Measurements from ENCODE around the gene LEO1. TPM values are rescaled to one million over a fixed set of nuclear protein-coding genes. Genes with fewer than 3 reads are reported as not detected.

LEO1 gene
- total and polyA plus RNA-seq, 2 experiments from 2014 or later: 28.1 to 36.0 TPM

GRCh38 chr15:51970132-51970817 is 1.3 kb downstream of the LEO1 start:
- H3K4me1 ChIP-seq (ENCODE audit: insufficient read depth): peaks cover 8% of the 10 kb centered on the region
- H3K9me3 ChIP-seq (ENCODE audit: low read depth): no peaks in the 10 kb centered on the region
- H3K9me2 ChIP-seq (ENCODE audit: insufficient read depth): no peaks in the 10 kb centered on the region
- in situ Hi-C loops (cut with MboI): no loop called here
- WGBS, 2 experiments (ENCODE audit: low coverage in 1 of 2, low lambda C conversion rate in 2 of 2, missing lambda C conversion rate in 2 of 2): 49 to 51% methylated on average over 4 of the region's 4 CpGs
- peak overlapping the region; percentile 86 for H3K4me2 ChIP-seq (ENCODE audit: unreplicated experiment)
- 0 out of 2 replicates have a peak, but pooled peaks cover 6% of the 10 kb centered on the region for H4K20me1 ChIP-seq (ENCODE audit: insufficient read depth)
- DNase-seq: peak; percentile 10
- TF ChIP-seq EZH2phosphoT487 (IDR thresholded peaks at IDR 0.05; ENCODE audit: insufficient read depth, low read depth): no peak
- TF ChIP-seq EZH2 (IDR thresholded peaks at IDR 0.05; ENCODE audit: insufficient read depth, poor library complexity, severe bottlenecking): no peak
- H3K79me2 ChIP-seq (ENCODE audit: insufficient read depth): peaks cover 69% of the 10 kb centered on the region
- peak overlapping the region; percentile 97 for H3K4me3 ChIP-seq
- peak overlapping the region; percentile 93 for H3K9ac ChIP-seq
- H3F3A ChIP-seq (ENCODE audit: insufficient read depth): 0 out of 2 replicates have a peak, but pooled peaks cover 7% of the 10 kb centered on the region
- no peaks in the 10 kb centered on the region for H3K27me3 ChIP-seq (replicated peaks; ENCODE audit: insufficient read depth)
- H3K36me3 ChIP-seq (ENCODE audit: low read depth): no peaks in the 10 kb centered on the region
- no peak overlapping the region for H2AFZ ChIP-seq
- peak overlapping the region; percentile 87 for H3K27ac ChIP-seq

- H4K20me1 ChIP-seq (ENCODE audit: insufficient read depth): 0 out of 2 replicates have a peak, but pooled peaks cover 6% of the 10 kb centered on the region
- no peak for TF ChIP-seq EZH2 (IDR thresholded peaks at IDR 0.05; ENCODE audit: insufficient read depth, poor library complexity, severe bottlenecking)
- no peak for TF ChIP-seq EZH2phosphoT487 (IDR thresholded peaks at IDR 0.05; ENCODE audit: insufficient read depth, low read depth)
- H3K4me3 ChIP-seq: peak overlapping the region; percentile 97
- 61 to 70% methylated on average over 3 to 4 of the region's 4 CpGs for WGBS, 2 experiments (ENCODE audit: low coverage in 1 of 2, low lambda C conversion rate in 2 of 2, missing lambda C conversion rate in 2 of 2)
- peaks cover 74% of the 10 kb centered on the region for H3K79me2 ChIP-seq (ENCODE audit: insufficient read depth)
- peak overlapping the region; percentile 86 for H3K4me2 ChIP-seq (ENCODE audit: unreplicated experiment)
- no peaks in the 10 kb centered on the region for H3K9me3 ChIP-seq (ENCODE audit: low read depth)
- H3K27ac ChIP-seq: peak overlapping the region; percentile 87; the same call in 1 of the 2 replicates
- in situ Hi-C loops (cut with MboI): no loop called here
- H3K27me3 ChIP-seq (replicated peaks; ENCODE audit: insufficient read depth): no peaks in the 10 kb centered on the region
- no peaks in the 10 kb centered on the region for H3K36me3 ChIP-seq (ENCODE audit: low read depth)
- DNase-seq: peak; percentile 61
- 0 out of 2 replicates have a peak, but pooled peaks cover 7% of the 10 kb centered on the region for H3F3A ChIP-seq (ENCODE audit: insufficient read depth)
- H2AFZ ChIP-seq: no peak overlapping the region
- H3K4me1 ChIP-seq (ENCODE audit: insufficient read depth): peaks cover 8% of the 10 kb centered on the region
- no peaks in the 10 kb centered on the region for H3K9me2 ChIP-seq (ENCODE audit: insufficient read depth)
- peak overlapping the region; percentile 93 for H3K9ac ChIP-seq
Measured at GRCh38 chr15:51969728-51970127, 1.9 kb downstream of the LEO1 start.

GRCh38 chr15:51967583-51967982 is 4.0 kb downstream of the LEO1 start:
- in situ Hi-C loops (cut with MboI): no loop called here
- H3K4me3 ChIP-seq: no peak overlapping the region
- H3K27ac ChIP-seq: no peak overlapping the region
- H3K4me1 ChIP-seq (ENCODE audit: insufficient read depth): peaks cover 8% of the 10 kb centered on the region
- H3K79me2 ChIP-seq (ENCODE audit: insufficient read depth): peaks cover 93% of the 10 kb centered on the region
- 0 out of 2 replicates have a peak, but pooled peaks cover 6% of the 10 kb centered on the region for H4K20me1 ChIP-seq (ENCODE audit: insufficient read depth)
- H2AFZ ChIP-seq: no peak overlapping the region
- H3K36me3 ChIP-seq (ENCODE audit: low read depth): no peaks in the 10 kb centered on the region
- TF ChIP-seq EZH2 (IDR thresholded peaks at IDR 0.05; ENCODE audit: insufficient read depth, poor library complexity, severe bottlenecking) (no peak), EZH2phosphoT487 (IDR thresholded peaks at IDR 0.05; ENCODE audit: insufficient read depth, low read depth) (no peak)
- H3K27me3 ChIP-seq (replicated peaks; ENCODE audit: insufficient read depth): no peaks in the 10 kb centered on the region
- no peaks in the 10 kb centered on the region for H3K9me2 ChIP-seq (ENCODE audit: insufficient read depth)
- WGBS, 2 experiments (ENCODE audit: low coverage in 1 of 2, low lambda C conversion rate in 2 of 2, missing lambda C conversion rate in 2 of 2): 85 to 88% methylated on average over 6 of the region's 6 CpGs
- DNase-seq: no peak
- no peaks in the 10 kb centered on the region for H3K9me3 ChIP-seq (ENCODE audit: low read depth)
- H3F3A ChIP-seq (ENCODE audit: insufficient read depth): 0 out of 2 replicates have a peak, but pooled peaks cover 7% of the 10 kb centered on the region
- no peak overlapping the region for H3K9ac ChIP-seq
- H3K4me2 ChIP-seq (ENCODE audit: unreplicated experiment): no peak overlapping the region

GRCh38 chr15:51966192-51966591 is 5.4 kb downstream of the LEO1 start:
- H3K4me2 ChIP-seq (ENCODE audit: unreplicated experiment): no peak overlapping the region
- no peak overlapping the region for H3K4me3 ChIP-seq
- H3K79me2 ChIP-seq (ENCODE audit: insufficient read depth): peaks cover 96% of the 10 kb centered on the region
- in situ Hi-C loops (cut with MboI): no loop called here
- H3K4me1 ChIP-seq (ENCODE audit: insufficient read depth): peaks cover 8% of the 10 kb centered on the region
- no peak overlapping the region for H2AFZ ChIP-seq
- 0 out of 2 replicates have a peak, but pooled peaks cover 7% of the 10 kb centered on the region for H3F3A ChIP-seq (ENCODE audit: insufficient read depth)
- no peak overlapping the region for H3K9ac ChIP-seq
- H3K27ac ChIP-seq: no peak overlapping the region
- TF ChIP-seq EZH2 (IDR thresholded peaks at IDR 0.05; ENCODE audit: insufficient read depth, poor library complexity, severe bottlenecking) (no peak), EZH2phosphoT487 (IDR thresholded peaks at IDR 0.05; ENCODE audit: insufficient read depth, low read depth) (no peak)
- H3K36me3 ChIP-seq (ENCODE audit: low read depth): 0 out of 2 replicates have a peak, but pooled peaks cover 7% of the 10 kb centered on the region
- no peak for DNase-seq
- H3K9me3 ChIP-seq (ENCODE audit: low read depth): no peaks in the 10 kb centered on the region
- 79 to 83% methylated on average over 4 of the region's 4 CpGs for WGBS, 2 experiments (ENCODE audit: low coverage in 1 of 2, low lambda C conversion rate in 2 of 2, missing lambda C conversion rate in 2 of 2)
- no peaks in the 10 kb centered on the region for H3K27me3 ChIP-seq (replicated peaks; ENCODE audit: insufficient read depth)
- H4K20me1 ChIP-seq (ENCODE audit: insufficient read depth): 0 out of 2 replicates have a peak, but pooled peaks cover 6% of the 10 kb centered on the region
- H3K9me2 ChIP-seq (ENCODE audit: insufficient read depth): no peaks in the 10 kb centered on the region

Data from GM23248 (cell line).